ENCODE measurements around the gene NOP56.
"Not testable (repeated sequence)": the region's sequence is repeated elsewhere in the genome, so short reads cannot be mapped to it uniquely, and the experiment has no call there.

NOP56 gene

DNA sequence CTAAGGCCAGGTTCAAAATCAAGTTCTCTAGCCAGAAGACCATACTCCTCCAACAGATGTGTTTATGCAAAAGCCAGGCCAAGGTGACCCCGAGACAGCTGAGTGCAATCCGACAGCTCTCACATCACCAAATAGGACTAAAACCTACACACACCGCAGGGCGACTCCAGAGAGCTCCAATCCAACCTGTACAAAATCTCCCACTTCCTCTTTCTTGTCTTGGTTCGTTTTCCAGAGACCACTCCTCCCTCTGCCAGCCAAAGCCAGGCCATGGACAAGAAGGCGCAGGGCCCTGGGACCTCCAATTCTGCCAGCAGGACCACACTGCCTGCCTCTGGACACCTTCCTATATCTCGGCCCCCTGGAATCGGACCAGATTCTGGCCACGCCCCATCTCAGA is 11.5 kb upstream of the NOP56 start:
- no peak for DNase-seq (ENCODE audit: low read depth)

DNA sequence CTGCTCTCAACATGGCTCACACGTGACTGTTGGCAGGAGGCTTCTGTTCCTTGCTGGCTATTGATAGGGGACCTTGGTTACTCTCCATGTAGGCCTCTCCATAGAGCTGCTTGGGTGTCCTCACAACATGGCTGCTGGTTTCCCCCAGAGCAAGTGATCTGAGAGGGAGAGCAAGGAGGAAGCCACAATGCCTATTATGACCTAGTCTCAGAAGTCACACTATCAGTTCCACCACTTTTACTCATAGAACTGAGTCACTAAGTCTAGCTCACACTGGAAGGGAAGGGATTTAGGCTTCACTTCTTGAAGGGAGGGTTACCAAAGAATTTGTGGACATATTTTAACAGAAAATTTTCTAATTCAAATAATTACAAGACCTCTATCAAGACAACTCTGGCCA is 8.7 kb upstream of the NOP56 start:
- DNase-seq (ENCODE audit: low read depth) = no peak

DNA sequence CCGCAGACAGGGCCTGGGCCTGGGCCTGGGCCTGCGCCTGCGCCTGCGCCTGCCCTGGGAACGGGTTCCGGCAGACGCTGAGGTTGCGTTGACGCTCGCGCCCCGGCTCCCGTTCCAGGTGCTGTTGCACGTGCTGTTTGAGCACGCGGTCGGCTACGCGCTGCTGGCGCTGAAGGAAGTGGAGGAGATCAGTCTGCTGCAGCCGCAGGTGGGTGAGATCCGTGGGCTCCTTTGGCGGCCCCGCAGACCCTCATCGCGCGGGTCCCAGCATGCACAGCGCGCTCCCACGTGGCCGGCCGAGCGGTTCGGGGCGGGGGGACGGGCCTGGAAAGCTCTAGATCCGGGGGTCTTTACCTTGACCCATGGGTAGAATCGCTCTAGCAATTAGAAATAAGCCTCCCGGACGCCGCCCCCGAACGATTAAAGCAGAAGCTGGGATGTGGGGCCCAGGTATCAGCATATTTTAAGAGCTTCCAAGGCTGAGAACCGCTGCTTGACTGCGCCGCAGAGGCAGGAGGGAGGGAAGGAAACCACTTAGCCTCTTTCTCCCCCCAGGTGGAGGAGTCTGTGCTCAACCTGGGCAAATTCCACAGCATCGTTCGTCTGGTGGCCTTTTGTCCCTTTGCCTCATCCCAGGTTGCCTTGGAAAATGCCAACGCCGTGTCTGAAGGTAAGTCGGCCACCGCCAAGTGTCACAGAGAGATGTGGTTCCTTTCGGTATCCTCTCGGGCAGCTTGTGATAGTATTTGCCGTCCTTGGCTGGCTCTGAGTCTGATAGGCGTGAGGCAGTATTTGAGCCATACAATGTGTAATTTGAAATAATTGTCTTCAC is 508 bp downstream of the NOP56 start:
- no peak for DNase-seq (ENCODE audit: low read depth)

DNA sequence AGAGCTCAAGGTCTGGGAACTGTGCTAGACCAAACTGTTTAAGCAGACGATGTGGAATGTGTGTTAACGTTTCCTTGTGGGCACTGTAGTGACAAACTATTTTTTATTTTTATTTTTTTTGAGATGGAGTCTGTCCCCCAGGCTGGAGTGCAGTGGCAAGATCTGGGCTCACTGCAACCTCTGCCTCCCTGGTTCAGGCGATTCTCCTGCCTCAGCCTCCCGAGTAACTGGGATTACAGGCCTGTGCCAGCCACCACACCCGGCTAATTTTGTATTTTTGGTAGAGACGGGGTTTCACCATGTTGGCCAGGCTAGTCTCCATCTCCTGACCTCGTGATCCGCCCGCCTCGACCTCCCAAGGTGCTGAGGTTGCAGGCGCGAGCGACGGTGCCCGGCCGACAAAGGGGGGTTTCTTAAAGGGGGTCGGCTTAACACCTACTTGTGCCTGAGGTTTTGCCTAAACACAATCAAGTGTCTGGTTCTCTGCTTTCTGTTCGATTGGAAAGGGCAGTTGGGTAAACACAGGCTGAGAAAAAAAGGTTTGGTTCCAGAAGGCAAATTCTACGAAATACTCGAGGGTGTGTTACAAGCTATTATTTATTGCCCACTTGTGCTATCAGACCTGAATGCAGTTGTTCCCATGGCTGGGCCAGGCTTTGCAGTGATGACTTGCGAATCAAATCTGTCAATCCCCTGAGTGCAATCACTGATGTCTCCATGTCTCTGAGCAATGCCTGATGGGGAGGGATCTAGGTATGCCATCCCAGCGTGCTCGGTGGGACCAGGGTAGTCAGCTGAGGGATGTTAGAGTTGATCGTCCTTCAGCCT is 1.3 kb downstream of the NOP56 start:
- no peak for DNase-seq (ENCODE audit: low read depth)

DNA sequence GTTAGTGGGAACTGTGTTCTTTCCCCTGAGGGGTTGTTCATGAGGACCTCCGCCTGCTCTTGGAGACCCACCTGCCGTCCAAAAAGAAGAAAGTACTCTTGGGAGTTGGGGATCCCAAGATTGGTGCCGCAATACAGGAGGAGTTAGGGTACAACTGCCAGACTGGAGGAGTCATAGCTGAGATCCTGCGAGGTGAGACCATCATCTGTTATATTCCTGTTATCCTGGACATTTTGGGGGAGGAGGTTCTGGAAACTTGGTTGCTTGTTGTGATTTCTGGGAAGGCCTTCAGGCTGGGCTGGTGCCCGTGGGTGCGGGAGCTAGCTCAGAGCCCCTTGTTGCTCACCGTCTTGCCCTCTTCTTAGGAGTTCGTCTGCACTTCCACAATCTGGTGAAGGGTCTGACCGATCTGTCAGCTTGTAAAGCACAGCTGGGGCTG is 2.0 kb downstream of the NOP56 start:
- no peak for DNase-seq (ENCODE audit: low read depth)

DNA sequence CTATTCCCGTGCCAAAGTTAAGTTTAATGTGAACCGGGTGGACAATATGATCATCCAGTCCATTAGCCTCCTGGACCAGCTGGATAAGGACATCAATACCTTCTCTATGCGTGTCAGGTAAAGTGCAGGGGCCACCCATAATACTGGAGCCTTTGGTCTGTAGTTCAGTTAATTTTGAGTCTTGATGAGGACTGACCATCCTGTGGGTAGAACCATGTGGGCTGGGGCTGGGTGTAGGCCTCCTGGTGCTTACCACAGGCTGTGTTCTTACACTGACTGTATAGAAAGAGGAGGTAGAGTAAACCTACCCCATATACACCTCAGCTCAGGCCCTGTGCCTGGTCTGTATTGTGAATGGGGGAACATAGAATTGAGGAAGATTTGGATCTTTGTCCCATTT is 2.4 kb downstream of the NOP56 start:
- no peak for DNase-seq (ENCODE audit: low read depth)

DNA sequence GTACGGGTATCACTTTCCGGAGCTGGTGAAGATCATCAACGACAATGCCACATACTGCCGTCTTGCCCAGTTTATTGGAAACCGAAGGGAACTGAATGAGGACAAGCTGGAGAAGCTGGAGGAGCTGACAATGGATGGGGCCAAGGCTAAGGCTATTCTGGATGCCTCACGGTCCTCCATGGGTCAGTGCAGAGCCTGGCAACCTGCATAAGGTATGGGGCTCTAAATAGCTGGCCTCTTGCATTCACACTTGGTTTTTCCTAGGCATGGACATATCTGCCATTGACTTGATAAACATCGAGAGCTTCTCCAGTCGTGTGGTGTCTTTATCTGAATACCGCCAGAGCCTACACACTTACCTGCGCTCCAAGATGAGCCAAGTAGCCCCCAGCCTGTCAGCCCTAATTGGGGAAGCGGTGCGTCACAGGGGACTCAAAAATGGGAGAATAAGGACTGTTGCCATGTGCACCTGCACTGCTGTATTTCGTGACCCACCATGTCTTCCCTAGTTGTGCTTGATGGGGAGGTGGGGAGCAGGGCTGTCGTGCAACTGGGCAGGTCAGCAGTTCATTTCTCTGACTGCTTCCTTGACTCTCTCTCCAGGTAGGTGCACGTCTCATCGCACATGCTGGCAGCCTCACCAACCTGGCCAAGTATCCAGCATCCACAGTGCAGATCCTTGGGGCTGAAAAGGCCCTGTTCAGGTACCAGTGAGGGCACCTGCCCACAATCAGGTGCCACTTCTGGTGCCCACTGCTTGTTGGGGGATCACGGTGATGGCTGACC is 3.1 kb downstream of the NOP56 start:
- no peak for DNase-seq (ENCODE audit: low read depth)

DNA sequence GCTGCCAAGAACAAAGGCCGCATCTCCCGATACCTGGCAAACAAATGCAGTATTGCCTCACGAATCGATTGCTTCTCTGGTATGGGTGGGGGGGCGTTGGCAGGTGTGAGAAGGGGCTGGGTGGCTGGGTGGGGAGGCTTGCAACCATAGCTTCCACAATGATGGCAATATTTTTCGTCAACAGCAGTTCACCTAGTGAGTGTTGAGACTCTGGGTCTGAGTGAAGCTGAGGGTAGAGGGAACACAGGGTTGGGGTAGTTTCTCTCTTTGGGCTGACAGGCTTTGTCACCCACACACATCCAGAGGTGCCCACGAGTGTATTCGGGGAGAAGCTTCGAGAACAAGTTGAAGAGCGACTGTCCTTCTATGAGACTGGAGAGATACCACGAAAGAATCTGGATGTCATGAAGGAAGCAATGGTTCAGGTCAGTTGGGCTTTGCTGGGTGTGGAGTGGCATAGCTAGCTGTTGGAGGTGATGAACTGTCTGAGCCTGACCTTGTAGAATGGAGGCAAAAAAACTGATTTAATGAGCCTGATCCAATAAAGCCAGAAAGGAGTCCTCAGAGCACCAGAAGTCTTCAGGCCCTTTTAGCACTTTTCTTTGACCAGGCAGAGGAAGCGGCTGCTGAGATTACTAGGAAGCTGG is 4.2 kb downstream of the NOP56 start:
- no peak for DNase-seq (ENCODE audit: low read depth)

DNA sequence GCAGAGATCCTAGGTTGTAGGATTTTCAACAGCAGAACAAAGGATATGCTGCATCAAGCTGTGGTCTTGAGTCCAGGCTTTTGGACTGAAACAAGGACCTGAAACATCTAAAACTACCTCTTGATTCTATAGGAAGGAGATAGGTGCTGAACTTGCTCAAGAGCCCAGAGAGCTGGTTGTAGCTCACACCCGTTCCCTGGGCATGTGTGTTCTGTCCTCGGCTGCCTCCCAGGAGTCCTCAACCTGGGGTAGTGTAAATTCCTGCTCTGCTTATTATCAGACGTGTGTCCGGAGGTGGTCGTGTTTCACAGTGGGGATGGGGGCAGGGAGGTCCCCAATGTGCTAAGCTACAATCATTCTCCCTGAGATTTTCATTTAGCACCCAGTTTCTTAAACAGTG is 4.8 kb downstream of the NOP56 start:
- no peak for DNase-seq (ENCODE audit: low read depth)

DNA sequence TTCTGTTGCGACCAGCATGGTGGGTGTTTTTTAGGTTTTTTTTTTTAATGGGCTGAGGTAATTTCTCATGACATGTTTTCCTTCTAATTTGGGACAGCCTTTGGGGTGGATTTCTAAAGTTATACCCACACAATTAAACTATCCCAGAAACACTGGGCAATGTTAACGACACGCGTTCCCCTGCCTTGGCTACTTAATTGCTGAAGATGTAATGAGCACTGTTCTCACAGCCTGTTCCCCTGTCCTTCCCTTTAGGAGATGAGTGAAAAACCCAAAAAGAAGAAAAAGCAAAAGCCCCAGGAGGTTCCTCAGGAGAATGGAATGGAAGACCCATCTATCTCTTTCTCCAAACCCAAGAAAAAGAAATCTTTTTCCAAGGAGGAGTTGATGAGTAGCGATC is 5.2 kb downstream of the NOP56 start:
- no peak for DNase-seq (ENCODE audit: low read depth)

DNA sequence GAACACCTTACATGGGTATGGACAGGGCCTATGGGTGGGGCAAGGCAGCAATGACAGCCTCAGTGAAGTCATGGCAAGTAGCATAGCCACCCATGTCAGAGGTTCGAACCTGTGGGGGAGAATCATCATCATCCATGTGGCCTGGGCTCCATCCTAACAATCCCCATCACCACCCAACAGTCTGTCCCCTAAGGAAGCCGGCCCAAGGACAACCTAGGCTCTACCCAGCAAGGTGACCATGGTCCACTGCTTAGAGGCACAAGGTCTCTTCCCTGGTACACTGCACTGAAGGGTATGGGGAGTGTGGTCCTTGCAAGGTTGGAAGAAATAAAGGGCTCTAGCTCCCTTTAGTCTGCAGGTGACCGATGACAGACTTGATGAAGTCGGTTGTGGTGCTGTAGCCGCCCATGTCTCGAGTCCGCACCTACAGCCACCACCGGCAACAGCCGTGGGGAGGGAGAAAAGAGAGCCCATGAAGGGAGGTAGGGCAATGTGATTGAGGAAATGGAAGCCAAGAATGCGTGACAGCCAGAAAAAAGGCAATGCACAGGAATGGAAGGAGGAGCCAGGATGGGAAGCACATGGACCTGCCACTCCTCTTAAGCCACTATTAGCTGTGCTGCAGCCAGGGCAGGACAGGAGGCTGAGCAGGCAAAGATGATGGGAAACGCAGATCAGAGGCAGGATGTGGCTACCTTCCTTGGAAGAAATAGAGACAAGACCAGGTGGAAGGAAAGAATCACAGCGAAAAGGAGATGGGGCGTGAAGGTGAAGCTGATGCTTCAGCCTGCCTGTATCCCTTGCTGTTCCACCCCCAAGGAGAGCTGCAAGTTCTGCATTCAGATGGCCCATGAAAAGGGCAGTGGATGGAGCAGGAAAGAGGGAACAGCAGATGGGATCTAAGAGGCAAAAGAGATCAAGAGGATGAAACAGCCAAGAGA is 6.3 kb downstream of the NOP56 start:
- DNase-seq (ENCODE audit: low read depth) = no peak

DNA sequence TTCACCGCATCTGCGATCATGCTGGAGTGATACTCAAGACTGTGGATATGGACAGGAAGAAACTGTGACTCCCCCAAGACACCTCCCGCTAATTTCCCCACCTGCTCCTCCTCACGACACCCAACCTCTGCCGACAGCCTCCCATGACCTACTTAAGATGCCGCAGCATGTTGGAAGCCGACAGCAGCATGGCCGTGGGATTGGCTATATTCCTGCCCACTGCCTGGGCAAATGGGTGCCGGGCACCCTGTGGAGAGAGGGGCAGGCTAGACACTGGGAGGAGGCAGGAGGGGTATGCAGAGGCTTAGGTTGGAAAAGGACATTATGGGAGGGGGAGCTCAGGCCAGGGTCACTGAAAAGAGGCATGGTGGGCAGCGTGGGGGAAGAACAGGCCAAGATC is 7.1 kb downstream of the NOP56 start:
- no peak for DNase-seq (ENCODE audit: low read depth)

DNA sequence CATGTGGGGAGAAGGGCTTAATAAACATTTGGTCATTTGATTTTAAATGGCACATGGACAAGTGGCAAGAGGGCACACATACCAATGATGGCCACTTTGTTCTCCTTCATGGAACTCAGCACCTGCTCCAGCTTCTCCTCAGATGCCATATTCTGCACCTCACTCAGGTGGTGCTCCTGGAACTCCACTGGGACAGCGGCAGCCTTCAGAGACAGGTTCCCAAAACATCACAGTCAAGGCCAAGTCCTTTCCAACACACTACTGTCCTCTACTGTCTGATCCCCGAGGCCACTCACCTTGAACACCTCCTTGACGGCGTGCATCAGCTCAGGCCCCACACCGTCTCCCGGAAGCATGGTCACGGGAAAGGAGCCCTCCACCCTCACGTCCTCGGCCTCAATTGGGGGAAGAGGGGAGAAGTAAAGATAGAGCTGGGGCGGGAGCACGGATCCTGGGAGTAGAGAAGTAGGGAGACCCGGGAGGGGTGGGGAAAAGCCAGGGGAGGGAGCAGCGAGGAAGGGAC is 11.0 kb downstream of the NOP56 start:
- DNase-seq (ENCODE audit: low read depth) = no peak

DNA sequence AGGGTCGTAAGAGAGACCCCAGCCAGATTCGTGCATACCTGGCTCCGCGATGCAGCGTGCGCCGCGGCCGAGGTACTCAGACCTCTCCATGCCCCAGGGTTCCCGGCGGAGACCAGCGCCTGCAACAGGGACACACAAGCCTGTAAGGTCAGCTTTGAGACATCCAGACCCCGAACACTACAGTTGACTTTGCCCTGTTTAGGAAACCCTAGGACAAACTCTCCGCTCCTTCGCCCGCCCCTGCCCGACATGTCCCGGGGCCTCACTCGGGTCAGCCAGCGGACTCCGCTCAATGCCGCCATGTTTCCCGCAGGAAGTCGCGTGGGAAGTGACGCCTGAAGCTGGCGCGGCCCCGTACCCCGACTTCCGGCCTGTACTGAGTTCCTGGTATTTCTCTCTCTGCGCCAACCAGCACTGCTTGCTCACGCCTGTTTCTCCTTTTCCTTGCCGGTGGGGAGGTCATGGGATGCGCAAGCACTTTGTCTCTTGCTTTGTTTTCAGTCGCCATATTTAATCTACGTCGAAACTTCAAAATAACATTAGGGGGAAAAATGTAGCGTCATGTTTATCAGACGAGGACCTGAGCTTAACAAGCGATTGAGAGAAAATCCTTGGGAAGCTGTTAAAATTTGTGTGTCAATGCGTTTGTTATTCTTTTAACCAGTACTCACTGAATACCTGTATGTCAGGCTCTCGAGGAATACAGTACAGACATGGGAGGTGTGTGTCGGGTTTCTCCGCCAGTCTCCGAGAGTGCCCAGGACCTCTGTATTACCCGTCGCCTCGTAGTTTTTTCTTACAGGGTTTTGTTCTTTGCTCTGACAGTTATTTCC is 11.7 kb downstream of the NOP56 start, which contains the start of gene IDH3B:
Gene IDH3B, minus strand, starts transcription at position 330 of the 833 bp plus-strand sequence. Its CDS starts 28 bp downstream, at position 302.
- DNase-seq (ENCODE audit: low read depth) = peak; percentile 84

DNA sequence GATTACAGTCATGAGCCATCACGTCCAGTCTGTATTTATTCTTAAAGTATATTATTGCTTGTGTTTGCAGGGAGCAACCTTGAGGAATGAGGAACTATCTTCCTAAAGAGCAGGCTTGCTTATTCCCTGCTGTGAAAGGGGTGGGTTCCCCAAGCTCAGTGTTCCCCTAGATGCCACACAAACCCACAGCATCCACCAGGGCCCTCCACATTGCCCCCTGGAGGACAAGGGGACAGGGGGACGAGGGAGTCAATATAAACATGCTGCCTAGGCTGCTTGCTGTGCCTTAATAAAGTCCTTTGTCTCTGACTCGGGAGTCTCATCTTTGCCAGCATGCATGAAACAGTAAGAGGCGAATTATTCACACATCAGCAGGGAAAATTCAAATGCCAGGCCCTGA is 19.5 kb downstream of the NOP56 start:
- DNase-seq (ENCODE audit: low read depth) = no peak

DNA sequence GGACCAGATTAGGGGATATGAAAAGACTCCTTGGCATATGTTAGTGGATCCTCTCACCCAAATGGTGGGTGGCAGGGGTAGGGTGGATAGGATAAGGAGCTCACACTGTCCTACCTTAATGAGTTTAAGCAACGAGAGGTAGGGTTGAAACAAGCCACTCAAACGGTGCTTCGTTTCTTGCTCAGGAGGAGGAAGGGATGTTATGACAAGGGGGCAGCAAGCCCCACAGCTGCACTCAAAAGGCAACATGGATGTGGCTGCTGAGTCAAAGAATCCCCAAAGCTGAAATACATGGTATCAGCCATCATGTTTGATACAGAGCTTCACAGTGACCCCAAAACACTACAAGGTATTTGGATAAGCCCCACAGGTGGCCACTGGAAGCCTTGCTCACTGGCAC is 20.0 kb downstream of the NOP56 start:
- no peak for DNase-seq (ENCODE audit: low read depth)

DNA sequence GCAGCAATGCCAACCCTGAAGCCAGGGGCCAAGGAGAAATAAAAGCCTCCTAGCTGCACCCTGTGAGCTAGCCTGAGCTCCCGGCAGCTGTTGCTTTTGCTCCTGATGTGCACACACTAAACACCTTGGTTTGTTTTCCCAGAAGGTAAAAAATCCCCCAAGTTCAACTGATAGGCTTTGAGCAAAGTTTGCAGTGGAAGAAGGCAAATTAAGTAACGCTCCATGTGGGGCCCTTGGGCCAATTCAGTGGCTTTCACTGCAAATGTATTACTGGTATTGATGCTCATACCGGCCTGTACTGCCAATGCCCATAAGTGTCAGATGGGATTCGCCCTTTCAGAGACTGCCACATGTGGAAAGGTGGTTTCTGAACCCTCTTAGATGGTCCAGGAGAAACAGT is 21.0 kb downstream of the NOP56 start:
- DNase-seq (ENCODE audit: low read depth) = no peak

DNA sequence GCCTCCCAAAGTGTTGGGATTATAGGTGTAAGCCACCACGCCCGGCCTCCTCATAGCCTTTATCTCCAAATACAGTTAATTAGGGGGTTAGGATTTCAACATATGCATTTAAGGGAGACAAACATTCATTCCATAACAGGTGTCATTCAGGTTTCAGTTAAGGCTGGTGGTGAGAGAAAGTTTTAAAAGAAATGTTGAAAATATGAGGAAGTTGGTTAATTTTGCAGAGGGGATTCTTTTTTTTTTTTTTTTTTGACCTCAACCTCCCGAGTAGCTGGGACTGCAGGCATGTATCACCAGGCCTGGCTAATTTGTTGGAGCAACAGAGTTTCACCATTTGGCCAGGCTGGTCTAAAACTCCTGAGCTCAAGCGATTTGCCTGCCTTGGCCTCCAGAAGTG is 27.6 kb downstream of the NOP56 start:
- DNase-seq (ENCODE audit: low read depth) = no peak

DNA sequence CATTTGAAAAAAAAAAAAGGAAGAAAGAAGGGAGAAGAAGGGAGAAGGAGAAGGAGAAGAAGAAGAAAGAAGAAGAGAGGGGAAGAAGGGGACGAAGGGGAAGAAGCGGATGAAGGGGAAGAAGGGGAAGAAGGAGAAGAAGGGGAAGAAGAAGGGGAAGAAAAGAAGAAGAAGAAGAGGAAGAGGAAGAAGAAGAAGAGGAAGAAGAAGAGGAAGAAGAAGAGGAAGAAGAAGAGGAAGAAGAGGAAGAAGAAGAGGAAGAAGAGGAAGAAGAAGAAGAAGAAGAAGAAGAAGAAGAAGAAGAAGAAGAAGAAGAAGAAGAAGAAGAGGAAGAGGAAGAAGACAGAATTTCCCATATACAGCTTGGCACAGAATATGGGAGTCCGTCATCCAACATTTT is 29.6 kb downstream of the NOP56 start:
- DNase-seq (ENCODE audit: low read depth) = not testable (repeated sequence)

DNA sequence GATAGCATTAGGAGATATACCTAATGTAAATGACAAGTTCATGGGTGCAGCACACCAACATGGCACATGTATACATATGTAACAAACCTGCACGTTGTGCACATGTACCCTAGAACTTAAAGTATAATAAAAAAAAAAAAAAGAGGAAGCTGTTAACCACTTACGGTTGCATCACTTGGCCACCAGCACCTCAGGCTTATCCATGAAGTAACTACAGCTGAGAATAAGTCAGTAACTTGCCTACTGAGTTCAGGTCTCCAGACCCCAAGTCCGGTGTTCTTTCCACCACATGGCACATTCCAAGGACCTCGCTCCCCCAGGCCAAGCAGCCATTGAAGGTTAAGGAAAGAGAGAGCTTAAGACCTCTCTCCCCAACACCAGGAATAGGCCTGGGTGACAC is 32.4 kb downstream of the NOP56 start:
- not testable (repeated sequence) for DNase-seq (ENCODE audit: low read depth)

All from stimulated activated CD8-positive, alpha-beta memory T cell treated with anti-CD3 and anti-CD28 coated beads, Interleukin-15, amount 100 ng/mL, for 24 hours (primary cell).